SJSA1 (cell line): ENCODE data around the gene ACTR2. TPM values are rescaled to one million over a fixed set of nuclear protein-coding genes. Genes with fewer than 3 reads are reported as not detected.

ENCODE experiments used
- DNase-seq, 2 experiments: peaks; one replicate each; pipeline ENCODE4 v3.0.0-alpha.2; 2015 to 2020; ENCODE audit warnings: low spot score in 2 of 2, low read depth in 1 of 2
- H3K27ac ChIP-seq: fragments of 250-450 bp; sonication (Bioruptor Pico); 2 replicates; pipeline ENCODE4 v1.5.1; 2020; ENCODE audit warnings: mild to moderate bottlenecking, moderate library complexity
- H3K27me3 ChIP-seq: fragments of 250-450 bp; sonication (Bioruptor Pico); replicated peaks from 2 replicates; pipeline ENCODE4 v1.5.1; 2020; ENCODE audit warnings: mild to moderate bottlenecking, moderate library complexity
- H3K36me3 ChIP-seq: fragments of 250-450 bp; sonication (Bioruptor Pico); 2 replicates; pipeline ENCODE4 v1.5.1; 2020; ENCODE audit warnings: mild to moderate bottlenecking
- H3K4me1 ChIP-seq: fragments of 250-450 bp; sonication (Bioruptor Pico); replicated peaks from 2 replicates; pipeline ENCODE4 v1.6.1; 2021; ENCODE audit warnings: mild to moderate bottlenecking
- H3K4me3 ChIP-seq: fragments of 250-450 bp; sonication (Bioruptor Pico); 2 replicates; pipeline ENCODE4 v1.5.1; 2020; ENCODE audit warnings: mild to moderate bottlenecking
- H3K9me3 ChIP-seq: fragments of 250-450 bp; sonication (Bioruptor Pico); replicated peaks from 2 replicates; pipeline ENCODE4 v1.5.1; 2020; ENCODE audit warnings: mild to moderate bottlenecking
- total RNA-seq: library from RNA; depleted of rRNA; stranded (reverse); fragments of >200 nt; shearing (Covaris generic); gene quantifications from 2 replicates; pipeline ENCODE4 v1.2.3, GENCODE V29; 2014

Gene ACTR2
- total RNA-seq, 1 experiment from 2014 or later = 150 TPM

GRCh38 chr2:65277791-65278483 lies 50.3 kb downstream of the ACTR2 start:
- Histone ChIP-seq H3K4me1 (peaks cover 16% of the 10 kb centered on the region), H3K27me3 (no peaks in the 10 kb centered on the region), H3K9me3 (no peaks in the 10 kb centered on the region), H3K4me3 (no peak overlapping the region), H3K36me3 (peaks cover 18% of the 10 kb centered on the region), H3K27ac (no peak overlapping the region)
- peak in 1 of 2 experiments; percentile 40 for DNase-seq

GRCh38 chr2:65278531-65278981 lies 50.9 kb downstream of the ACTR2 start:
- no peaks in the 10 kb centered on the region for H3K9me3 ChIP-seq
- no peaks in the 10 kb centered on the region for H3K27me3 ChIP-seq
- peak in 1 of 2 experiments; percentile 72 for DNase-seq
- H3K4me1 ChIP-seq = peaks cover 16% of the 10 kb centered on the region
- peaks cover 12% of the 10 kb centered on the region for H3K36me3 ChIP-seq
- no peak overlapping the region for H3K4me3 ChIP-seq
- H3K27ac ChIP-seq = no peak overlapping the region

DNA sequence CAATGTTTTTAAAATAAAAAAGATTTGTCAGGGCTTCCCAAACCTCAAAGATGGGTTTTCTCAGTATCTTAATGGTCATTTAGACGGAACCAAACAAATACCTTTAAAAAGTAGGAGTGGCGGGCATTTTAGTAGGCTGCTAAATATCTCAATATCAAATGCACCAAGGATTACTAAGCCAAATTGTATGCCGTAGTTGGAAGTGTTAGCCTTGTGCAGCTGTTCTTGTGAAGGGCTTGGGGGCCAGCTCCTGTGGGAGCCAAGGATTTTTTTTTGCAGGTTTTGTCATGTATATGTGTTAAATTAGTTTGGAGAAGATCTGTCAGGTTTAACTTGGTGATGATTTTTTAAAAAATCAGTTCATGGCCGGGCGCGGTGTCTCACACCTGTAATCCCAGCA lies 52.1 kb downstream of the ACTR2 start:
- Histone ChIP-seq H3K36me3 (peaks cover 5% of the 10 kb centered on the region; the same call in 1 of the 2 replicates), H3K4me3 (no peak overlapping the region)
- DNase-seq = no peak

DNA sequence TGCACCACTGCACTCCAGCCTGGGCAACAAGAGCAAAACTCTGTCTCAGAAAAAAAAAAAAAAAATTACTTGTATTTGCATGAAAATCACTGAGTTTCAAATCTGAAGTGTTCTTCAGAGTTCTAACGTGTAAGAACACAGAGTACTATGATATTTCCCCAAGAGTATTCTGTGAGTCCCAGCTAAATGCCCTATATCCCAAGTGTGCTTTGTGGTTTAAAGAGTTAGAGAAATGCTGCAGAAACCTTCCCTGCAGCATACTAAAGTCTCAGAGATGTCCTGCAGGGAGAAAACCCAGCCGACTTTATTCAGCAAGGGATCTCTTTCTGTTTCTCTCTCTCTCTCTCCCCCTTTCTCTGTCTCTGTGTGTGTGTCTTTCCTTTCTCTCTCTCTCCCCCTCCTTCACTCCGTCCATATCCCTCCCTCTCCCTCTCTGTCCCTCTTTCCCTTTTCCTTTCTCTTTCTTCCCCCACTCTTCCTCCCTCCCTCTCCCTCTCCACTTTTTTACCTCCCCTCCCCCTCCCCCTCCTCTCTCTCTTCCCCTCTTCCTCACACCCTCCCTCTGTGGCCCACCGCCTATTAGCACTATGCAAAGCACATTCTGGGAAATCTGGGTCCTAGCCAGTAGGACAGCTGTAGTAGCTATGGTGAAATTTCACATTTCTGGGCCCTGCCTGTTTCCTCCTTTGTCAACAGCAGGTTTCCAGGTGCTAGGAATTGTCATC lies 54.2 kb downstream of the ACTR2 start:
- peak in 1 of 2 experiments; percentile 11 for DNase-seq
- H3K27ac ChIP-seq = no peak overlapping the region
- no peaks in the 10 kb centered on the region for H3K27me3 ChIP-seq
- H3K4me3 ChIP-seq = no peak overlapping the region
- no peaks in the 10 kb centered on the region for H3K9me3 ChIP-seq
- H3K4me1 ChIP-seq = peaks cover 16% of the 10 kb centered on the region
- no peaks in the 10 kb centered on the region for H3K36me3 ChIP-seq

More for the DNA sequence above, 52.1 kb downstream of the ACTR2 start:
- no peaks in the 10 kb centered on the region for H3K9me3 ChIP-seq
- H3K4me1 ChIP-seq = peaks cover 16% of the 10 kb centered on the region
- no peak overlapping the region for H3K27ac ChIP-seq
- no peaks in the 10 kb centered on the region for H3K27me3 ChIP-seq

DNA sequence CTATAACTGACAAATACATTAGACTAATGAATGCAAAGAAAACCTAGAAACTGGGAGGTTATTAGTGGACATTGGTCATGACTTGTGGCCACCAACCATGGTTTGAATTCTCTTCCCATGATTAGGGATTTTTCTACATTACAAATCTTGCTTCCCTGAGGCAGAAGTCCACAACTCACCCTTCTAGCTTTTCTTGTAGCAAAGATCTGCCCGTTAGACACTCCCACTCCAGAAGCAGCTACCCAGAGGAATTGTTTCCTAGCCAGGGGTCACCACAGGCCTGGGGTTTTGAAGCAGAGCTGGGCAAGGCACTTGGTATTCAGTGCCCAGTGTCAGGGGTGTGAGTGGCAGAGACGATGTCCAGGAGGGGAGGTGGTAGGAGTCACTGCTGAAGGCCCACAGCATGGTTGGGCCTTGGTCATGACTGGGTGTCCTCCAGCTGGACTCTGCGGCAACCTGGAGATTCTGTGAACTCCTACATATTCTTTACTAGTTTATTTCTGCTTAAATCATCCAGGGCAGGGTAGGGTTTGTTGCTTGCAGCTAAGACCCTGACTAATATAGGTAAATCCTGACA lies 54.9 kb downstream of the ACTR2 start:
- Histone ChIP-seq H3K4me1 (peaks cover 16% of the 10 kb centered on the region), H3K4me3 (no peak overlapping the region), H3K27me3 (no peaks in the 10 kb centered on the region), H3K27ac (no peak overlapping the region), H3K9me3 (no peaks in the 10 kb centered on the region), H3K36me3 (no peaks in the 10 kb centered on the region)
- DNase-seq = peak in 1 of 2 experiments; percentile 22

GRCh38 chr2:65287364-65287763 lies 59.7 kb downstream of the ACTR2 start:
- no peak overlapping the region for H3K27ac ChIP-seq

DNA sequence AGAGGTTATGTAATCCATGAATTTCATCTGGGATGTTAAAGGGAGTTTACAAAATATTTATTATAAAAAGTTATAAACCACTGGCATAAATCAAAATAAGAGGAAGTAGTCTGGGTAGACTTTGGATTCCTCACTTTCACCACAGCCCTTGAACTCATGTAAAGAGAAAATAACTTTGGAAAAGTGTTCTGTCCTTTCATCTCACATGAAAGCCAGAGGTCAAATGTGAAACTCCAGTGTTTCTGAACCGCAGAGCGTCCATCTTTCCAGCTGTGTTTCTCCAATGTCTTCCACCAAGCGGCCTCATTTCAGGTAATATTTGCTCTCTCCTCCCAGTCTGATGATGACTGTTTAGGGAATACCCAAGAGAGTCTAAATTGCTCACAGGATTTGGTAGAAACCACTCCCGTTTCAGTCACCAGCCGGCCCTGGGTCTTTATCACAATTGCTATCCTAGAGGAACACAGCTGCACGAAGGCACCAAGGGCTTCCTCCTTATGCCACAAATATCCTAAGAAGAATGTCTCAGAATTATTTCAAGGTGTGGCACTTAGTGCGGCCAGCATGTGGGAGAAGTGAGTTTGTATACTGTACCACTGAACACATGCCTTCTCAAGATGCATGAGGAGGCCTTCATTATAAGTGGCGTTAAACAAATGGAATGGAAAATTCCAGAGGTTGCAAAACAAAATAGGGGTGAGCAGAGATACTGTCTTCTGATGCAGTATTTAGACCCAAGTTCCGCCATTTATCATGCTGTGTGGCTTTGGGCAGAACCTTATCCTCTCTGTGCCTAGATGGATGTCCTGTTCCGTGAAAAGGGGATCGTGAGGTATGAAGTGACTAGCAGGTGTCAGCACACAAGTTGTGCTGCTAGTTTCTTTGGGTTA lies 63.8 kb downstream of the ACTR2 start:
- Histone ChIP-seq H3K4me3 (no peak overlapping the region), H3K27ac (no peak overlapping the region), H3K4me1 (no peaks in the 10 kb centered on the region), H3K9me3 (no peaks in the 10 kb centered on the region), H3K36me3 (no peaks in the 10 kb centered on the region), H3K27me3 (no peaks in the 10 kb centered on the region)
- DNase-seq = no peak

More at GRCh38 chr2:65287364-65287763, 59.7 kb downstream of the ACTR2 start:
- no peaks in the 10 kb centered on the region for H3K36me3 ChIP-seq
- no peak for DNase-seq
- H3K4me1 ChIP-seq = no peaks in the 10 kb centered on the region
- no peaks in the 10 kb centered on the region for H3K27me3 ChIP-seq
- H3K9me3 ChIP-seq = no peaks in the 10 kb centered on the region
- H3K4me3 ChIP-seq = no peak overlapping the region

GRCh38 chr2:65292106-65292400 lies 64.4 kb downstream of the ACTR2 start:
- Histone ChIP-seq H3K4me1 (no peaks in the 10 kb centered on the region), H3K9me3 (no peaks in the 10 kb centered on the region), H3K27me3 (no peaks in the 10 kb centered on the region), H3K36me3 (no peaks in the 10 kb centered on the region), H3K4me3 (no peak overlapping the region), H3K27ac (no peak overlapping the region)
- no peak for DNase-seq

- Histone ChIP-seq H3K27me3 (no peaks in the 10 kb centered on the region), H3K4me1 (no peaks in the 10 kb centered on the region), H3K36me3 (no peaks in the 10 kb centered on the region), H3K27ac (no peak overlapping the region), H3K9me3 (no peaks in the 10 kb centered on the region), H3K4me3 (no peak overlapping the region)
- DNase-seq = no peak
Measured at GRCh38 chr2:65292461-65293011, 64.9 kb downstream of the ACTR2 start.

DNA sequence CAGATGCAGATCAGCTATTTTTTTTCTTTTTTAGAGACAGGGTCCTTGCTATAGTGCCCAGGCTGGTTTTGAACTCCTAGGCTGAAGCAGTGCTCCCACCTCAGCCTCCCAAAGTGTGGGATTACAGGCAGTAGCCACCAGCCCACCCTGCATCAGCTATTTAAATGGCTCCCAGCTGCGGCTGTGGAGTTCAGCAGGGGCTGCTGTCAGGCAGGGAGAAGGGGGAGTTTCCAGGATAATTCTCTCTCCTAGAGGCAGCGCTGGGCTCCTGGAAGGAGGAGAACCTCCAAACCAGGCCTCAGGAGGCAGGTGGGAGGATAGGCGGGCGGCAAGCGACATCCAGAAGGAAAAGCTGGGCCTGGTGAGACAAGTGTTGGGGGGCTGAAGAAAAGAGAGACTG lies 65.7 kb downstream of the ACTR2 start:
- no peaks in the 10 kb centered on the region for H3K4me1 ChIP-seq
- no peaks in the 10 kb centered on the region for H3K9me3 ChIP-seq
- H3K4me3 ChIP-seq = no peak overlapping the region
- no peaks in the 10 kb centered on the region for H3K36me3 ChIP-seq
- no peak overlapping the region for H3K27ac ChIP-seq
- no peaks in the 10 kb centered on the region for H3K27me3 ChIP-seq
- no peak for DNase-seq

DNA sequence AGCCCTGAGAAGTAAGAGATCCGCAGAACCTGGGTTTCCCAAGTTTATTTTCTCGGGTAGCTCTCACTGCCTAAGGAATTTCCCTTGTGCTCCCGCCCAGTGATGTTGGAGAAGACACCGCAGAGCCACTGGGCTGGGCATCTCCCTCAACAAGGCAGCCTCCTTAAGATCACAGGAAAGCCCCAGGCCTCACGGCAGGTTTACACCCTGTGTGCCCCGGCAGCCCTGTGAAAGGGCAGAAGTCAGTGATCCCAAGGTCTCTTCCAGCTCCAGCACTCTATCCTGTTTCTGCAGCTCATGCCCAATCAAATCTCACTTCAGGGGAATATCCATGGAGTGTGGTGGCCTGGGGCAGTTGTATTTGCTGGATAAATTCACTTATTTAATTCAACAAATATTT lies 66.5 kb downstream of the ACTR2 start:
- Histone ChIP-seq H3K27me3 (no peaks in the 10 kb centered on the region), H3K4me3 (no peak overlapping the region), H3K4me1 (peaks cover 5% of the 10 kb centered on the region), H3K9me3 (no peaks in the 10 kb centered on the region), H3K36me3 (no peaks in the 10 kb centered on the region), H3K27ac (no peak overlapping the region)
- no peak for DNase-seq

DNA sequence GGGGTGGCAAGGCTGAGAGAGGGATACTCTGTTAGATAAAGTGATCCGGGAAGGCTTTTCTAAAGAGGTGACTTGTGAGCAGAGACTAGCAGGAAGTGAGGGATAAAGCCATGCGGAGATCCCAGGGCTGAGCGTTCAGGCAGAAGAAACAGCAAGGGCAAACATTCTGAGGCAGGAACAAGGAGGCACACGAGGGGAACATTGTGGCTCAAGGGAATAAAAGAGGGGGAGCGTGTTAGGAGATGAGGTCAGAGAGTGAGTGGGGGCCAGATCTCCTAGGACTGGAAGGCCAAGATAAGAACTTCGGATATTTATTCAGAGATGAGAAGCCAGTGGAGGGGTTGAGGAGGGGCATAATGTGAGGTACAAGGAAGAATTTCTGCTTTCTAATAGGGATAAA lies 67.1 kb downstream of the ACTR2 start:
- no peaks in the 10 kb centered on the region for H3K36me3 ChIP-seq

DNA sequence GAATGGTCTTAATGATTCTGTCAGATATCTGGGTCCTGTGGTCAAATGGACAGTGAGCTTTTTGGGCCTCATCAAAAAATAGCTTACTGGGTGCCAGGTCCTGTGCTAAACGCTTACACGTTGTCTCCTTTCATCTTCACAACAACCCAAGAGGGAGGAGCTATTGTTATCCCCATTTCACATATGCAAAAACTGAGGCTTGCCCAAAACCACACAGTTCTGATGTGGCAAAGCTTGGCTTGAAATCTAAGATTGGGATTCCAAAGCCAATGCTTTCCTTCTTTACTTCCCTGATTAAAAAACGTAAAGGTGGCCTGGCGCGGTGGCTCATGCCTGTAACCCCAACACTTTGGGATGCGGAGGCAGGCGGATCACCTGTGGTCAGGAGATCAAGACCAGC lies 69.3 kb downstream of the ACTR2 start:
- no peak overlapping the region for H3K27ac ChIP-seq
- H3K27me3 ChIP-seq = no peaks in the 10 kb centered on the region
- no peak for DNase-seq
- peaks cover 32% of the 10 kb centered on the region for H3K4me1 ChIP-seq
- no peaks in the 10 kb centered on the region for H3K9me3 ChIP-seq
- no peak overlapping the region for H3K4me3 ChIP-seq
- no peaks in the 10 kb centered on the region for H3K36me3 ChIP-seq

More for the DNA sequence above, 67.1 kb downstream of the ACTR2 start:
- Histone ChIP-seq H3K4me3 (no peak overlapping the region), H3K9me3 (no peaks in the 10 kb centered on the region), H3K27me3 (no peaks in the 10 kb centered on the region), H3K4me1 (peaks cover 10% of the 10 kb centered on the region), H3K27ac (no peak overlapping the region)
- DNase-seq = no peak
